ENCODE results near the gene G2E3.

Gene G2E3

GRCh38 chr14:30657606-30658163, 98.7 kb downstream of the G2E3 start:
- no peak for DNase-seq

DNA sequence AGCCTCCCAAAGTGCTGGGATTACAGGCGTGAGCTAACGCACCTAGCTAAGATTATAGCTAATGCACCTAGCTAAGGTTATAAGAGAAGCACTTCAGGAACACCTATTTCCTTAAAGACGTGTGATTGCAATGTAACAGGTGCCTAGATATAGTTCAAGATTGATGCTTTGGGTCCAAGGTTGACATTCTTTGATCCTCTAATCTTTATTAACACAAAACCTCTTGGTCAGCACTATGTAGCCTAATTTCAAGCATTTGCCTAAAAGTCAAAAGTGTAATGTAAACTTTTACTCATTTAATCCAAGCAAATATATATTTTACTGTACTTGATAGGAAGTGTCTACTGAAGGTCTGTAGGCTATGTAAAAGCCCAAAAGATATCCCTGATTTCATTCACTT, 99.7 kb downstream of the G2E3 start:
- DNase-seq, result no peak

- no peak for DNase-seq
Observed at GRCh38 chr14:30669594-30669993, 110.6 kb downstream of the G2E3 start.

All from NCI-H2227 treated with DMSO at 0.1 percent for 48 hours (cell line).